ENCODE results near the gene FAM222A. TPM values are rescaled to one million over a fixed set of nuclear protein-coding genes. Genes with fewer than 3 reads are reported as not detected.

Gene FAM222A
- total RNA-seq, 1 donor from 2014 or later = 4.7 TPM

Other genes with a start within 250 kb of the FAM222A start
- gene KCTD10, start 236.5 kb upstream of the FAM222A start, total RNA-seq = 88.8 TPM
- gene UBE3B, start 236.2 kb upstream of the FAM222A start, total RNA-seq = 40.4 TPM
- gene MMAB, start 140.3 kb upstream of the FAM222A start, total RNA-seq = 41.7 TPM
- gene MVK, start 140.0 kb upstream of the FAM222A start, total RNA-seq = 24.4 TPM
- 1.3 TPM for gene TRPV4, start 119.6 kb downstream of the FAM222A start, total RNA-seq
- 51.0 TPM for gene GLTP, start 166.7 kb downstream of the FAM222A start, total RNA-seq
- gene TCHP, start 186.4 kb downstream of the FAM222A start, total RNA-seq = 26.7 TPM

All from sciatic nerve (tissue), 1 donor.